ENCODE results near the gene TBC1D5.
"Not testable (repeated sequence)": the region's sequence is repeated elsewhere in the genome, so short reads cannot be mapped to it uniquely, and the experiment has no call there.

Gene TBC1D5

DNA sequence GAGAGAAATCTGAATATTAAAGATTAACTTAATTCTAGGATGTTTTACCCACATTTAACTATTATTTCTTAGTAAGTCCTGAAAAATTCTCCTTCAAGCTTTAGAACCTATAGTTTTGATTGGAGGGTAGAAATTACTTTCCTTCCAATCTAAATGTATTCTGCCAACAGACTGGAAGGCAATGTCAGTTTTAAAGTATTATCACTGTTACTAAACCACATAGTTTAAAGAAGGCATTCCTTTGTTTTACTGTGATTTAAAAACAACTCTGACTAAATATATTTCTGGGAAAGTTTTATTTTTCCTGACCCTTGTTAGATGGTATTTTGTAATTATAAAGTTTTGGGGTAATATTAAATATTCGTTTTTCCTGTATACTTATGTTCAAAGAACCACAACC is 382.5 kb downstream of the TBC1D5 start:
- DNase-seq = no peak
- in situ Hi-C loops (cut with HindIII; ENCODE audit: low pct_ligation_motif_present, low pct_unique_long_range_greater_than_20kb, low sequenced_read_pairs) = no loop called here

DNA sequence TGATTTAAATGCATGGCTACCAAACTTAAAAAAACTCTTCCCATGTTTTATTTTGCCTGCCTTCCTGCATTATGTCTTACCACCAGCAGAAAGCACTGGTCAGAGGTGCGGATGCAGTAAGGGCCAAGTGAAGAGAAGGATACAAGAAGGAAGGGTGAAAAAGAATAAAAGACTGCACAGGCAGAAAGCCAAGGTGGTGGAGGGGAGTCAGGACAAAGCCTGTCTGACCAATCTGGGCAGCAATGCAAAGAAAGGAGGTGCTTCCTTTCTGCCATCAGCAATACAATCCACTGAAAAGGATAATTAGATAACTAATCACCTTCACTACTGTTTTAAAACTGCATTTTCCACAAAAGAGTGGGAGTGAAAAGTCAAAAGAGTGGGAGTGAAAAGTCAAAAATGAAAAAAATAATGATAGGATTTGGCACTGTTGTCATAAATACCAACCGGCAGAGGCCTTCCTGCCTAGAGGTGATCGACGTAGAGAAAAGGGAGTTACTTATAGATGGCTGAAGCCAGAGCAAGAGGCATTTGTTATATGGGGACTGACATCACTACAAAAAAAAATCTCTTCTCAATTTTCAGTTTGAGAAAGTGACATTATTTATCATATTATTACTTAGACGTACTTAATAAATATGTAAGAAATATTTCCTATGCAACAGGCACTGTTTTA is 385.3 kb downstream of the TBC1D5 start:
- DNase-seq = no peak
- in situ Hi-C loops (cut with HindIII; ENCODE audit: low pct_ligation_motif_present, low pct_unique_long_range_greater_than_20kb, low sequenced_read_pairs) = no loop called here

DNA sequence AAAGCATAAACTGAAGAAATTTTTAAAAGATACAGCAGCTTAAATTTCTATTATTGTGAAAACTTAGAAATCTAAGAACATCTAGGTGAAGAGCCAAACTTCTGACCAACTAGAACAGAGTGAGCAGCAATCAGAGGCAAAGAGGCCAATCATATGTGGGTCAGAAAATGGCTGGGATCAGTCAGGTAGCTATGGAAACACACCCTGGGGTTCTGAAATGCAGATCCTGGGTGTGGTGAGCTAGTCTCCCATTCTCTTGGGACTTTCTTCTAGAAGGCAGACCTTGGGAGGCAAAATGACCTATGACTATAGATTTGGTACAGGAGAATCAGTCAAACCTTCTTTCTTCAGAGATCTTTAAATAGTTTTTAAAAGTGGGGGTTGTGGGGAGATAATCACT is 385.8 kb downstream of the TBC1D5 start:
- in situ Hi-C loops (cut with HindIII; ENCODE audit: low pct_ligation_motif_present, low pct_unique_long_range_greater_than_20kb, low sequenced_read_pairs) = no loop called here
- no peak for DNase-seq

DNA sequence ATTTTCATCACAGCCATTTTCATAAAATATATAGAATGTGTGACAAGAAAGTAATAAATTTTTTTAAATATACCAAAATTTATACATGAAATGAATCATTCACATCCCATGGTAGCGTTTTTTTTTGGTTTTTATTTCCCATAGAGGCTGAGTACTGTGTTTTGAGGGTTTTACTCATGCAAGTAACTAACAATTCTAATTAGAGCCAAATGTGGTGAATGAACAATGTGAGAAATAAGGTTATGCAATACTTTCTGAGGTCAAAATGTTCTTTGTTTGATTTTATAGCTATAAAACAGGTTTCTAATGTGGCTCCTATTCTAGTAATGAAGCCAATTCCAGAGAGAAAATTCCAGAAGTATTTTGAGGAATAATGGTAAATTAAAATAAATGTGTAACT is 386.8 kb downstream of the TBC1D5 start:
- no peak for DNase-seq
- in situ Hi-C loops (cut with HindIII; ENCODE audit: low pct_ligation_motif_present, low pct_unique_long_range_greater_than_20kb, low sequenced_read_pairs) = no loop called here

DNA sequence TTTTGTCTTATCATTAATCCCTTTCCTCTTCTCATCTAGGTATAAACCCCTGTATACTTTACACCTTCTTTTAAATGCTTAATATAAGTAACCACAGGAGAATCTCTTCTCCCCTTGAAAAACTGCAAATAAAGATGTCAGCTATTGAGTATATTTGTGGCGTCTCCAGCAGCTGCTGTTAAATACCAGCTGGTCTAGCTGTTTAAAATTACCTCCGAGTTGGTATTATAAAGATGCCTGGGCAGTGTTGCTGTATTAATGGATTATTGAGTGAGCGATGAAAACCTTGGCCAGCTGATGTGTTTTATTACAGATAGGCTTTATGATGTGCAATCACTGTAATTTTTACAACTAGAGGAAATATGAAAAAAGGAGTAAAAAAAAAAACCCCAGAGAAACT is 388.1 kb downstream of the TBC1D5 start:
- in situ Hi-C loops (cut with HindIII; ENCODE audit: low pct_ligation_motif_present, low pct_unique_long_range_greater_than_20kb, low sequenced_read_pairs) = no loop called here
- DNase-seq = no peak

DNA sequence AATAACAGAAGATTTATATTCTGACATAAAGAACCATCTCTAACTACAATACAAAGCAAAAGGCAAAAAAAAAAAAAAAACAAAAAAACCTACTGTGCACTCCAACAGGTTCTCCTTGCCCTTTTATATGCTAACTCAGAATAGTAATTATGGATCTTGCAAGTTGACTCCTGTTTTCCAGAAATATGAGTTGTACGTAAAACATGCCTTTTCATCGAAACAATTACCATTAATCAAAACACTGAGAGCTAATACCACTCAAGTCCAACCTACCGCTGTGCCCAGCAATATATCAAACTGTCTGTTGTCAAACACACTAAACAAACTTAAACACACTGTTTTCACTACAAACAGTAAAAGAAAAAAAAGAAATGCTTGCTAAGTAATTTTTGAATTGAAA is 389.8 kb downstream of the TBC1D5 start:
- DNase-seq = no peak
- in situ Hi-C loops (cut with HindIII; ENCODE audit: low pct_ligation_motif_present, low pct_unique_long_range_greater_than_20kb, low sequenced_read_pairs) = no loop called here

DNA sequence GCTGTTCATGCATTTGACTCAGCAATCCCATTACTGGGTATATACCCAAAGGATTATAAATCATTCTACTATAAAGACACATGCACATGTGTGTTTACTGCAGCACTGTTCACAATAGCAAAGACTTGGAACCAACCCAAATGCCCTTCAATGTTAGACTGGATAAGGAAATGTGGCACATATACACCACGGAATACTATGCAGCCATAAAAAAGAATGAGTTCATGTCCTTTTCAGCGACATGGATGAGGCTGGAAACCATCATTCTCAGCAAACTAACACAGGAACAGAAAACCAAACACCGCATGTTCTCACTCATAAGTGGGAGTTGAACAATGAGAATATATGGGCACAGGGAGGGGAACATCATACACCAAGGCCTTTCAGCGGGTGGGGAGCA is 391.2 kb downstream of the TBC1D5 start:
- in situ Hi-C loops (cut with HindIII; ENCODE audit: low pct_ligation_motif_present, low pct_unique_long_range_greater_than_20kb, low sequenced_read_pairs); DNase-seq: not testable (repeated sequence)

DNA sequence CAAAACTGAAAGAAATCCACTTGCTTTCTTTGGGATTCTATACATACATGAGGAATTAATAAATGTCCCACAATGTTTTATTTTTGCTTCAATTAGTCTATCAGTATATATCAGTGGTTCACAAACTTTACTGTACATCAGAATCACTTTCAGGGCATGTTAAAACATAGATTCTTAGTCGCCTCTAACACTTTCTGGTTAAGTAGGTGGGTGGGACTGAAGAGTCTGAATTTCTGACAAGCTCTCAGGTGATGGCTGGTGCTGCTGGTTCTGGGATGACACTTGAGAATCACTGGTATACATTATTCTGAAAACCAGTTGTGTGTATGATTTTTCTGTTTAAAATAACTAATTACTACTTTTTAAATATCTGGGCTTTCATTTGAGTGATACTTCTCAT is 393.3 kb downstream of the TBC1D5 start:
- no peak for DNase-seq
- in situ Hi-C loops (cut with HindIII; ENCODE audit: low pct_ligation_motif_present, low pct_unique_long_range_greater_than_20kb, low sequenced_read_pairs) = no loop called here

DNA sequence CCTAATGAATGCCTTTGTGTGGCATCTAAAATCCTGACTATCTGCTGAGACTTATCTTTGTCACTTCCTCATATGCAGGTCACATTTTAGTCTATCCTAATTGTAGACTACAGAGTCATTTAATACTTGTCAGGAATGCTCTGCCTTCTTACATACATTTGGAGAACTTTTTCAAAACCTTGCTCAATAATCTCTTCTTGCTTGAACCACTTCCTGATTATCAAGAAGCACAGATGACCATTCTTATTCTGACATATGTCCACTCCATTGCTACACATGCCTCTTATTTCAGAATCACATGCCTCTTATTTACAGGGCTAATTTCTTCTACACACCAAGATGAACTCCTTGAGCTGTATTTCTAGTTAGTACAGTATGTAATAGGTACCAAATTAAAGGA is 400.3 kb downstream of the TBC1D5 start:
- in situ Hi-C loops (cut with HindIII; ENCODE audit: low pct_ligation_motif_present, low pct_unique_long_range_greater_than_20kb, low sequenced_read_pairs) = no loop called here
- no peak for DNase-seq

DNA sequence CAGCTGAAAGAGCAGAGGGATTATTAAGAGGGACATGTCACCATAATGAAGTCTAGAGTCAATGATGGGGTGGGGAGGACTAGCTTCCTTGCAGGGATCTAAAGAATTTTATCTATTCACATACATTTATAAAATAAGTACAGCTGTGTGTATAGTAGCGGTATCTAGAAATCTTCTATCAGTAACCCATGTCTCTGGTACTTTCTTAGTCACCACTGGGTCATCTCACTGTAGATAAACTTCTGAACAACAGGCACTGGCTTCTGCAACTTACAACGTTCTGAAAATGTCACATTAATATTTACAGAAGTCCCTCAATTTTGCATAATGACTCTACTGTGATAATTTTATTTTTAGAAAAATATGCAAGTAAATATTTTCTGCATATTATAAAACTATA is 401.7 kb downstream of the TBC1D5 start:
- DNase-seq = no peak
- in situ Hi-C loops (cut with HindIII; ENCODE audit: low pct_ligation_motif_present, low pct_unique_long_range_greater_than_20kb, low sequenced_read_pairs) = no loop called here

DNA sequence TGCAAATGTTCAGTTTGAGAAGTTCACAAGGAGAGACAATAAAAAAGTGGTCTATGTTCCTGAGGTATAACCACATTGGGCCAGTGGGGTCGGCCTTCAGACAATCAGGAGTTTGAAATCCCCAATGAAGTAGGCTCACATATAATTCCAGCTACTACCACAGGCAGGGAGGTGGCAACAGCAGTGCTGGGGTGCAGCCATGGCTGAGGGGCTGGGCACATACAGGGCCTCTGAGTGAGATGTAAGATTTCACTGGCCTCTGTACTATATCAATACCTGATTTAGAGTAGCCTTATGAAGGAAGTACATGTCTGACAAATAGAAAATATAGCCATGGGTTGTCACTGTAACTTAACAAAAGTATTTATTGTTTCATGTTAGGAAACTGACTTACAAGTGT is 402.2 kb downstream of the TBC1D5 start:
- in situ Hi-C loops (cut with HindIII; ENCODE audit: low pct_ligation_motif_present, low pct_unique_long_range_greater_than_20kb, low sequenced_read_pairs) = no loop called here

DNA sequence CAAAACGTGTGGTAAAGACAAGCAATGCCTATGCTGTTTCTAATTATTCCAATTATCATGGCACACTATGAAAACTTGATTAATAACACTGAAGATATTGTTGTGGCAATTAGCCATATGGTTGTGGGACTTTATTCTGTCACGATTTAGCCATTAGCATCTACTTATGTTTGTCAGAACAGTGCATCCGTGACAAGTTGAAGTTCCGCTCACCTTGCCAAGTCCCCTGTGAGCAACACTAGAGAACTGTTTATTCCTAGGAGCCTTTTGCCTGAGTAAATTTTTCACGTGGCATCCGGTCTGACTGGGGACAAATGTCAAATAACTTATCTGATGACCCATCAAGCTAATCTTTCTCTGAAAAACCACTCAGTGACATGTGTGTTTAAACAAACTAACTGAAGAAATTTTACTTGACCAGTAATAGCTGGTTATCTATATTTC is 403.3 kb downstream of the TBC1D5 start:
- in situ Hi-C loops (cut with HindIII; ENCODE audit: low pct_ligation_motif_present, low pct_unique_long_range_greater_than_20kb, low sequenced_read_pairs) = no loop called here
- no peak for DNase-seq

More for the DNA sequence above, 402.2 kb downstream of the TBC1D5 start:
- DNase-seq = no peak

DNA sequence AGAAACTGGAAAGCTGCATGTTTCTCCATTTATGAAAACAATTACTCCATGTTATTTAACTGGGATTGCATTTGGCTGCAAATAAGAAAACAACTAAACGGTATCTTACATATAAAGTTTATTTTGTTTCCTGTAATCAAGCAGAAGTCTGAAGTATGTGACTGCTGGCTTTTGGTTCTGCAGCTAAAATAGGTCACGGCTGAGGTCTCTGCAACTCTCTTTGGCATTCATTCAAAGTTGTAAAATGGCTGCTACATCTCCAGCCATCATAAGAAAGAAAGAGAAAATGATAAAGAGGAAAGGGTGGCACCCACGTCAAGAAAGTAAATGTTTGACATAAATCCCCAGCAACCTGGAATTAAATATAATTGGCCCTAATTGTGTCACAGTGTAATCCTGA is 406.1 kb downstream of the TBC1D5 start:
- in situ Hi-C loops (cut with HindIII; ENCODE audit: low pct_ligation_motif_present, low pct_unique_long_range_greater_than_20kb, low sequenced_read_pairs) = no loop called here
- no peak for DNase-seq

DNA sequence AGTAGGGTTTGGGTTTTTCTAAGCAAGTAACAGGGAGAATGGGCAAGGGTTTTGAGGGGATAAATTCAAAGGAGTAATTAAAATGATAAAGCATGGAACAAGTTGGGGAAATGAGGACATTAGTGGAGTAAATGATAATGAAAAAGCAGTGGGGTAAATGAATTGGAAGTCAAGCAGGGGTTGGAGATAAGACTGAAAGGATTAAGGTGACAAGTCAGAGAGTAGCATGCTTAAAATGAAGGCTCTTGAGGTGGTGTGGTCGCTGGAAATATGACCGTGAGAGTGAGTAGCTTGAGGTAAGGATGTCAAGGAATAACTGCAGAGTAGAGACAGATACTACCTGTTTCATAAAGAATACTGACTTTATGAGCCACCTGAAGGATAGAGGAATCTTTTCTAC is 408.5 kb downstream of the TBC1D5 start:
- in situ Hi-C loops (cut with HindIII; ENCODE audit: low pct_ligation_motif_present, low pct_unique_long_range_greater_than_20kb, low sequenced_read_pairs) = no loop called here

DNA sequence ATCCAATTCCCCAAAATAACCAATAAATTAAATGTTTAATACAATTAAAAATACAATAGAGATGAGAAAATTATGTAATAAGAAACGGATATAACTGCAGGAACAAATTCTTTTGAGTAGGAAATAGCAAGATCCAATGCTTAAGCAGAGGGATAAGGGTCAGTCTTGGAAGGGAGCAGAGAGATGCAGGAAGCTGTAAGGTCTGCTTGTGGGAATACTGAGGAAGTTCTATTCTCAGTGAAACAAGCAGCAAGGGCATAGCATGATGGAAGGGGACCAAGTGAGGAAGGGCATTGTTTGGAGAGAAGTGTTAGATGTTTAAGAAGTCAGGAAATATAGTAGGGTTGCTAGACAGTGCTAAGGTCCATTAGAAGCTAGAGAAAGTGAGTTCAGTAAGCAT is 409.0 kb downstream of the TBC1D5 start:
- DNase-seq = no peak
- in situ Hi-C loops (cut with HindIII; ENCODE audit: low pct_ligation_motif_present, low pct_unique_long_range_greater_than_20kb, low sequenced_read_pairs) = no loop called here

More for the DNA sequence above, 408.5 kb downstream of the TBC1D5 start:
- DNase-seq = no peak

DNA sequence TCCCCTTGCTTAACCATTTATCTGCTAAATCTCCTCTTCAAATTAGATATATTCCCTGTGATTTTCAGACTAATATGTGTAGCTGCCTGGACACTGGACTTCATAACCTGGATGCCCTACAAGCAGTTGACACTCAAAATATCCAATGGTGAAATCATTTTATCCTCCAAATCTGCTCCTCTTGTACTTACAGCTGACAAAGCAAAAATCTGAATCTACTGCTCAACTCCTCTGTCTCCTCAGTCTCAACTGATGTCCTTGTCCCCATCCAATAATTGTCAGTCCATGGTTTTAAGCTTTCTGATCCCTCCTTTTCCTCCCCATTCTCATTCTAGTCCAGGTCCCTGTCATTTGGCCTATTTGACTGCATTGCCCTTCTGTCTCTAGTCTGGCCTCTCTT is 411.8 kb downstream of the TBC1D5 start:
- in situ Hi-C loops (cut with HindIII; ENCODE audit: low pct_ligation_motif_present, low pct_unique_long_range_greater_than_20kb, low sequenced_read_pairs) = no loop called here
- DNase-seq = no peak

DNA sequence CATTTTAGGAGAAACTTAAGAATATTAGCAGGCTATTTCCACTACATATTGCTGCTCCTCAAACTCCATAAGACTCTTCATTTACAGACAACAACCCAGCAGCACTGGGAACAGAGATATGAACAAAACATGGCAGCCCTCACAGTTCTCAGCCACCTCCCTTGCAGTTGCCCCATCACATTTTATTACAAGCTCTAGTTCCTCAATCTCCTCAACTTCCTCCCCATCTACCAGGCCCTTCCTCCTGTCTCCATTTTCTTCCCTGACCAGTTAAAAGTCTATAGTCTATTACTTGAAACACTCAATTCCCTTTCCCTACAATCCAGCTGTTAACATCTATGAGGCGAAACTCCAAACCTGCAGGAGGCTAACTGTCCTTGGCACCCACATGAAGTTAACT is 412.5 kb downstream of the TBC1D5 start:
- in situ Hi-C loops (cut with HindIII; ENCODE audit: low pct_ligation_motif_present, low pct_unique_long_range_greater_than_20kb, low sequenced_read_pairs) = no loop called here

DNA sequence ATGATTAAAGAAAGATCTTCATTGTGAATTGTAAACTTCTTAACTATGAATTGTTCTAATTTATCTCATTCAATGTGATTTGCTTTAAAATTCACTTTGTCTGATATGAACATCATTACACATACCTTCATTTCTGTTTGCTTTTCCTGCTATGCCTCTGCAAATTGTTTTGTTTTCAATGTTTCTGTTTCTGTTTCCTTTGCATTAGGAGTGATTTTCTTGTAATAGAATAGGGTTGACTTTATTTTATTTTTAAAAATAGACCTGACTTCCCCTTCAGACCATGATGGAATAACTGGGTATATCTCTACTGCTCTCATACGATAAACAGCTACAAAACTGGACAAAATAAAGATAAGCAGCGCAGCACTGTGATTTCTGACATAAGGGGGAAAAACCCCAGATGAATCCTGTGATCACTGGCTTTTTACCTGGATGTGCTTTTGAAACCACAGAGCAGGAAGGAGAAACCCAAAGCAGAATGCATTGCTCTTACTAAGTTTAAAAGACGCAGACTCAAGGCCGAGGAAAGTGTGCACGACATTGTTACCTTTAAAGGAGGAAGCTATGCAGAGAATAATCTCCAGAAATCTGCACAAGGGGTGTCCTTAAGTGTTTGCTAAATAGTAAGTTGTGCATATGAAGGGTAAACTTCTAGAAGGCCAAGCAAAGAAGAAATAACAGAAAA is 420.2 kb downstream of the TBC1D5 start:
- in situ Hi-C loops (cut with HindIII; ENCODE audit: low pct_ligation_motif_present, low pct_unique_long_range_greater_than_20kb, low sequenced_read_pairs) = no loop called here
- no peak for DNase-seq

More for the DNA sequence above, 412.5 kb downstream of the TBC1D5 start:
- no peak for DNase-seq

DNA sequence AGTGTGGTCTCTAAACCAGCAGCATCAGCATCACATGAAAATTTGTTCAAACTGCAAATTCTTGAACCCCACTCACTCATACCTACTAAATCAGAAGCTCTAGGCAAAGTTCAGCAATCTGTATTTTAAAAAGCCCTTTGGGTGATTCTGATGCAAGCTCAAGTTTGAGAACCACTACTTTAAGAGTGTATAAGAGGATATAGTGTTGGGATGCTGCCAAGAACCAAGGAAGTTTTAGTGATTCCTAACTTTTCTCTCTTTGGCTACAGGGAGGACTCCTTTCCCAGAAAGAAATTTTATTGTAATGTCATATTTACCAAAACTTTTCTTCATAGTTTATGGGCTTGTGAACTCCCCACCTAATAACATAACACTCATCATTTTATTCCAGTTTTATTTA is 422.2 kb downstream of the TBC1D5 start:
- in situ Hi-C loops (cut with HindIII; ENCODE audit: low pct_ligation_motif_present, low pct_unique_long_range_greater_than_20kb, low sequenced_read_pairs) = no loop called here
- DNase-seq = no peak

DNA sequence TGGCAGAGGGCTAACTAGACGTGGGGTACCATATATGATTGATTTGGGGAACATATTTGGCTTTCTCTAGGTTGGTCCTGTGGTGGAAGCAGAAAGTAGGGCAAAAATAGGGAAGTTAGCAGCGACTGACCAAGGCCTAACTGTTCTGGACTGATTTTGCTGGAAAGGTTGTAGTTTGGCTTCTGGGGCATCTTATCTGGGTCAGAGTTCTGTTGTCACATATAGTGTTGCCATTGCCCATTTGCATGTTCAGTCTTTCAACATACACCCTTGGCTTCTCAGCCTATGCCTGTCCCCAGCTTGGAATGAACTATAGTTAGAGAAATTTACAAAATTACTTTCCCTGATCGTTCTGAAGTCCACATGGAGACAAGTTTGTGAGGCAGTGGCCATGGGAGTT is 426.5 kb downstream of the TBC1D5 start:
- in situ Hi-C loops (cut with HindIII; ENCODE audit: low pct_ligation_motif_present, low pct_unique_long_range_greater_than_20kb, low sequenced_read_pairs) = no loop called here

More for the DNA sequence above, 426.5 kb downstream of the TBC1D5 start:
- DNase-seq = no peak
